Endodermal cell (in vitro differentiated cells): ENCODE data around the gene PTPN9. TPM values are rescaled to one million over a fixed set of nuclear protein-coding genes. Genes with fewer than 3 reads are reported as not detected.
A peak's percentile ranks its signal among the peaks of the same experiment; 100 is the strongest.

ENCODE experiments used
- DNase-seq: peaks from one replicate; pipeline ENCODE4 v3.0.0-alpha.2; 2017
- H3K27ac ChIP-seq: 2 replicates; pipeline ENCODE4 v1.5.1; 2013; ENCODE audit warnings: mild to moderate bottlenecking, low read depth, low read length, moderate library complexity
- H3K27me3 ChIP-seq: 2 replicates; pipeline ENCODE4 v1.6.1; 2013; ENCODE audit warnings: mild to moderate bottlenecking, low read length, moderate library complexity; ENCODE audit not compliant: insufficient read depth, control insufficient read depth, poor library complexity, severe bottlenecking
- H3K36me3 ChIP-seq: 2 replicates; pipeline ENCODE4 v1.7.0; 2013; ENCODE audit warnings: mild to moderate bottlenecking, low read length, moderate library complexity; ENCODE audit not compliant: control insufficient read depth, insufficient read depth
- H3K4me1 ChIP-seq: one replicate; pipeline ENCODE4 v1.7.0; 2013; ENCODE audit warnings: low read length; ENCODE audit not compliant: control insufficient read depth, insufficient read depth
- H3K4me3 ChIP-seq: 2 replicates; pipeline ENCODE4 v1.5.1; 2013; ENCODE audit warnings: mild to moderate bottlenecking, low read length, moderate library complexity
- H3K9ac ChIP-seq: 2 replicates; pipeline ENCODE4 v1.6.1; 2013; ENCODE audit warnings: mild to moderate bottlenecking, low read length, moderate library complexity; ENCODE audit not compliant: poor library complexity, severe bottlenecking; ENCODE audit errors: extremely low read depth
- H3K9me3 ChIP-seq: 2 replicates; pipeline ENCODE4 v1.6.1; 2013; ENCODE audit warnings: mild to moderate bottlenecking, low read length, moderate library complexity; ENCODE audit not compliant: control insufficient read depth
- H3K27ac Mint-ChIP-seq: 2 replicates; pipeline ENCODE4 v1.8.0; 2020; ENCODE audit warnings: mixed read lengths
- H3K27me3 Mint-ChIP-seq: 2 replicates; pipeline ENCODE4 v1.8.0; 2021; ENCODE audit warnings: mild to moderate bottlenecking, mixed read lengths; ENCODE audit not compliant: insufficient read depth
- H3K36me3 Mint-ChIP-seq: 2 replicates; pipeline ENCODE4 v1.8.0; 2020; ENCODE audit warnings: low read depth, mixed read lengths
- H3K4me1 Mint-ChIP-seq: 2 replicates; pipeline ENCODE4 v1.8.0; 2020; ENCODE audit warnings: mixed read lengths
- H3K4me3 Mint-ChIP-seq: 2 replicates; pipeline ENCODE4 v1.8.0; 2020; ENCODE audit warnings: mild to moderate bottlenecking, moderate library complexity, mixed read lengths
- H3K9me3 Mint-ChIP-seq: 2 replicates; pipeline ENCODE4 v1.8.0; 2020; ENCODE audit warnings: mild to moderate bottlenecking, mixed read lengths
- CTCF ChIP-seq: fragments of 200-600 bp; sonication (generic); conservative IDR thresholded peaks from 2 replicates; pipeline ENCODE4 v1.5.0; 2021; ENCODE audit warnings: antibody characterized with exemption, mild to moderate bottlenecking
- WGBS, 2 experiments: methylation state at CpG; one replicate each; pipeline versions ENCODE4 v1.1.5 to v1.1.7; 2013; ENCODE audit warnings: missing lambda C conversion rate in 2 of 2, mixed read lengths in 1 of 2; ENCODE audit not compliant: insufficient coverage in 1 of 2, insufficient read length in 1 of 2; 5-methylcytosine and 5-hydroxymethylcytosine counted together
- total RNA-seq, 2 donors: library from RNA; stranded (reverse); fragmentation: NEBNext Ultra II Directional in 1 of 2; extraction: Animal tissue kit (Norgen Biotek cat#: 25700) in 1 of 2; gene quantifications; 2 replicates in 1 of 2; 3 replicates in 1 of 2; pipeline ENCODE4 v1.2.1, GENCODE V29; 2021

Gene PTPN9
- total RNA-seq, 2 donors from 2014 or later = 49.1 to 53.5 TPM

- Mint-ChIP-seq H3K27me3 (no peaks in the 10 kb centered on the region), H3K27ac (no peak overlapping the region), H3K36me3 (peaks cover 69% of the 10 kb centered on the region), H3K9me3 (no peaks in the 10 kb centered on the region), H3K4me3 (no peak overlapping the region), H3K4me1 (no peaks in the 10 kb centered on the region)
- H3K36me3 ChIP-seq = peaks cover 71% of the 10 kb centered on the region
- no peak overlapping the region for H3K27ac ChIP-seq
- H3K4me1 ChIP-seq = no peaks in the 10 kb centered on the region
- 83 to 100% methylated on average over 1 of the region's 1 CpG for WGBS, 2 experiments
- TF ChIP-seq CTCF = no peak
- no peaks in the 10 kb centered on the region for H3K9me3 ChIP-seq
- DNase-seq = no peak
- no peak overlapping the region for H3K9ac ChIP-seq
- H3K4me3 ChIP-seq = no peak overlapping the region
- H3K27me3 ChIP-seq = no peaks in the 10 kb centered on the region
These were observed 61.9 kb downstream of the PTPN9 start for GRCh38 chr15:75517233-75517632.

- peak; percentile 56 for DNase-seq
These were observed 70.1 kb downstream of the PTPN9 start for GRCh38 chr15:75508840-75509532.

GRCh38 chr15:75502360-75502759 lies 76.8 kb downstream of the PTPN9 start:
- 98 to 100% methylated on average over 6 to 8 of the region's 8 CpGs for WGBS, 2 experiments
- H3K36me3 ChIP-seq = peaks cover 58% of the 10 kb centered on the region
- H3K36me3 Mint-ChIP-seq = peaks cover 67% of the 10 kb centered on the region
- no peak for TF ChIP-seq CTCF
- no peak overlapping the region for H3K4me3 ChIP-seq
- no peak overlapping the region for H3K9ac ChIP-seq
- no peaks in the 10 kb centered on the region for H3K4me1 Mint-ChIP-seq
- H3K9me3 ChIP-seq = peaks cover 27% of the 10 kb centered on the region
- H3K27me3 ChIP-seq = no peaks in the 10 kb centered on the region
- no peak overlapping the region for H3K27ac Mint-ChIP-seq
- H3K9me3 Mint-ChIP-seq = peaks cover 37% of the 10 kb centered on the region
- H3K4me1 ChIP-seq = no peaks in the 10 kb centered on the region
- no peak for DNase-seq
- H3K4me3 Mint-ChIP-seq = no peak overlapping the region
- no peaks in the 10 kb centered on the region for H3K27me3 Mint-ChIP-seq
- no peak overlapping the region for H3K27ac ChIP-seq

More at GRCh38 chr15:75508840-75509532, 70.1 kb downstream of the PTPN9 start:
- no peak overlapping the region for H3K4me3 Mint-ChIP-seq
- Histone ChIP-seq H3K9me3 (peaks cover 18% of the 10 kb centered on the region), H3K27ac (no peak overlapping the region), H3K36me3 (peaks cover 79% of the 10 kb centered on the region), H3K9ac (no peak overlapping the region), H3K4me3 (no peak overlapping the region), H3K4me1 (no peaks in the 10 kb centered on the region), H3K27me3 (no peaks in the 10 kb centered on the region)
- H3K27ac Mint-ChIP-seq = no peak overlapping the region
- H3K27me3 Mint-ChIP-seq = no peaks in the 10 kb centered on the region
- TF ChIP-seq CTCF = peak; percentile 76
- peaks cover 15% of the 10 kb centered on the region for H3K9me3 Mint-ChIP-seq
- WGBS, 2 experiments = 93 to 94% methylated on average over 5 to 7 of the region's 7 CpGs
- peaks cover 5% of the 10 kb centered on the region for H3K4me1 Mint-ChIP-seq
- peaks cover 70% of the 10 kb centered on the region for H3K36me3 Mint-ChIP-seq
